UCSD-AML1 (cell line): ENCODE results near the gene HCK.

Source experiments
- DNase-seq: peaks from one replicate; lab custom pipeline; 2025; ENCODE audit not compliant: unreplicated experiment; lab: John Stamatoyannopoulos, UW

HCK gene

GRCh38 chr20:32052090-32052777, at the start of gene HCK:
Gene HCK (plus strand): TSS chr20:32052242.
- peak; percentile 81 for DNase-seq

DNA sequence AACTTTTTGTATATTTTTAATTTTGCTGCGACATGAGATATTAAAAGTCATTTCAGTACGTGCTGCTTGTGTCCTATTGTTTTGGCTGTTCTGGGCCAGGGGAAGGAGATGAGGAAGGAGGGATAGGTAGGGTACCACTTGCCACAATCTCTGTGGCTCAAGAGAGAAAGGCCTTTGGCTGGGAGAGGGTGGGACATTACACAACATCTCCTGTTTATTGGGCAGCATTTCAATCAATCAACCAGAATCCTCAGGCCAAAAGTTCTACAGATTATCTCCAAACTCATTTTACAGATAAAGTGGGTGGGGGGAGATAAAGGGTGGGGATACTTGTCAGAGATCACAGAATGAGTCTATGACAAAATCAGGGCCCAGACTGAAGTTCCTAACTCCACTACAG, 48.7 kb upstream of the HCK start:
- DNase-seq, result no peak

- no peak for DNase-seq
Measured at GRCh38 chr20:32004963-32005362, 47.1 kb upstream of the HCK start.

DNA sequence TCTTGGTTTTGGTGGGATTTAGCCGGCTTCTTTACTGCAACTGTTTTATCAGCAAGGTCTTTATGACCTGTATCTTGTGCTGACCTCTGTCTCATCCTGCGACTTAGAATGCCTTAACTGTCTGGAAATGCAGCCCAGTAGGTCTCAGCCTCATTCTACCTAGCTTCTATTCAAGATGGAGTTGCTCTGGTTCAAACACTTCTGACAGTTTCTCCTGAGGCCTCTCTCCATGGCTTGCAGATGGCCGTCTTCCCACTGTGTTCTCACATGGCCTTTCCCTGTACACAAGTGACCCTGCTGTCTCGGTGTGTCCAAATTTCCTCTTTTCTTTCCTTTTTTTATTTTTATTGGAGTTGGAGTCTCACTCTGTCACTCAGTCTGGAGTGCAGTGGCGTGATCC, 46.0 kb upstream of the HCK start:
- DNase-seq, result no peak

DNA sequence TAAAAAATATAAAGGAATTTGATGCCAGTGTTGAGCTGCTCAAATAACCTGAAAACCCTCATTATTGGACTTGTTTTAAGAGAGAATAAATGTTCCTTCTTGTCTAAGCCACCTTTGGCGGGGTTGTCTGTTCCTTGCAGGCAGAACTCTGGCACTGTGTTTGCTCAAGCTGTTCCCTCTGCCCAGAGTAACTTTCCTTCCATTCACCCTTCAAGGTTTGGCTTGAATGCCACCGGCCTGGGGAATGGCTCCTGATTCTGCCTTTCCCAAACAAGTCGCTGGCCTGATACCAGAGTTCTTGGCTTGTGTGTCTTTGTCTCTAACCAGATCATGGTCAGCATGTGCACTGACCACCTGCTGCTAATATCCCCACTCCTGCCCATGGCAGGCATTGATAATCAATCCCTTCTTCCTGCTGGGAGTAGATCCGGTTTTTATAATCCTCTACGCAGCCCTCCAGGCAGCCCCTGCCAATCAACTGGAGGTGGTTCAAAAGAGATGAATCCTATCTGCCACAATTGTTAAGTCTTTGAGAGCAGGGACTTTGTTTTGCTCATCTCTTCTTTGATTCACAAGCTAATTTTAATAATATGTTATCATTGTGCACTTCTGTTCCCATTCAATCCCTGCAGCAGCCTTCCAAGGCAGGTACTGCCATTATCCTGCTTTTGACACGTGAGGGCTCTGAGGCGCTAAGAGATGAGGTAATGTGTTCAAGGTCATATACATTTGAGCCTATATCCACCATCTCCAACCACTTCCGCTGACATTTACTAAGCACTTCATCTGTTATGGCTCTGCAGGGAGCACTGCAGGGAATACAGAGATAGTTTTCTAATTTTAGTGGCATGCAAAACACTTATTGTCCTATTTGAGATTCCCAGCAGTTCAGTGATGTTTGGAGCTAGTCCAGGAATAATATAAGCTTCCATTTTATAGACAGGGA, 44.9 kb upstream of the HCK start:
- no peak for DNase-seq

DNA sequence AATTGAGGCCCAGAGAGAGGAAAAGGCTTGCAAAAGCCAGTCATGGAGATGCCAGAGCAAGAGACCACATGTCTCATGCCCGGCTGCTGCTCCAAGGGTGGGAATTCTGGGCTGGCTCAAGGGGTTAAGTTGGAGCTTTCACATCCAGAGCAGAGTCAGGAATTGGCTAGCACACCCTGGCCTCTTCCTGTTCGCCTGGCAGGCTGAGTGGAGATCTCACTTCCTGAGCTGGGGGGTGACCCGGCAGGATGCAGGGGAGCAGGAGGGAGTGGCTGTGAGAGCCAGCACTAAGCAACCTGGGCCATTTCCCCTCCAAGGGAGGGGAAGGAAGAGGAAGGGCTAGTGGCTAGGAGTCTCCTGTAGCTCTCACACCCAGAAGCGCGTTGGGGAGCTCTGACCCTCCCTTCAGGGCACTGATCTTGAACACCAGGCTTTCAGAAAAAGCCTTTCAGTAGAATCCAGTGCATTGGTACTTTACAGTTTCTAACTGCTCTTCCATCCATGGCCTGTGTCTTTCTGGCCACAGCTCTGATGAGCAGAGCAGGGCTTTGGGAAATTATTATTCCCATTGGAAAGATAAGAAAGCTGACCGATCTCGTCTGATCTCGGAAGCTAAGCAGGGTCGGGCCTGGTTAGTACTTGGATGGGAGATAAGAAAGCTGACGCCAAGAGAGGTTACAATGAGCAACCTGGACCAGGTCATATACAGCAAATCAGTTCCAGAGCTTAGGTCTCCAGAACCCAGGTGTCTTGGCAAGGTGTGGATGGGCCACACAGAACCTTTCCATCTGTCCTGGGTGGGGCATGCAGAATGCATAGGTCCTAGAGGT, 44.0 kb upstream of the HCK start:
- DNase-seq, result peak; percentile 86

- DNase-seq, result no peak
Measured at GRCh38 chr20:32009564-32009963, 42.5 kb upstream of the HCK start.

- DNase-seq, result peak; percentile 40
Measured at GRCh38 chr20:32010101-32010500, 41.9 kb upstream of the HCK start, which contains the start of gene CCM2L. Gene CCM2L (plus strand): TSS chr20:32010438. CDS start chr20:32010455, 17 bp downstream.

- DNase-seq, result no peak
Measured at GRCh38 chr20:32010666-32011065, 41.4 kb upstream of the HCK start.

- DNase-seq, result no peak
Measured at GRCh38 chr20:32012159-32012688, 39.8 kb upstream of the HCK start.

GRCh38 chr20:32013326-32013725, 38.7 kb upstream of the HCK start:
- DNase-seq, result no peak

DNA sequence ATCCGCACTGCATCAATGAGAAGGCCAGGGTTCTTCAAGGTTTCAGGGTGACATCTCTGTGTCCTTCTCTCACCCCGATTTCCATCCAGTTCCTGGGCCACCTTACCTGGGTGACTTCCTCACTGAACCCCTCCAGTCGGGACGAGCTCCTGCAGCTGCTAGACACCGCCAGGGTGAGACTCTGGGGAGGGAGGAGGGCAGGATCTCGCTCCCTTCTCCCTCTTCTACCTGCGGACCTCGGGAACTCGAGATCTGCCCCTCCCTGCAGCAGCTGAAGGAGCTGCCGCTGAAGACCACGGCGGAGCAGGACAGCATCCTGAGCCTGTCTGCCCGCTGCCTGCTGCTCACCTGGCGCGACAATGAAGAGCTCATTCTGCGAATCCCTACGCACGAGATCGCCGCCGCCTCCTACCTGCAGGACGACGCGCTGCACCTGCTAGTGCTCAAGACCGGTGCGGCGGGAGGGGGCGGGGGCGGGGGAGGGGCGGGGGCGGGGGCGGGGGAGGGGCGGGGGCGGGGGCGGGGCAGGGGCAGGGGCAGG, 34.3 kb upstream of the HCK start:
- peak; percentile 46 for DNase-seq

DNA sequence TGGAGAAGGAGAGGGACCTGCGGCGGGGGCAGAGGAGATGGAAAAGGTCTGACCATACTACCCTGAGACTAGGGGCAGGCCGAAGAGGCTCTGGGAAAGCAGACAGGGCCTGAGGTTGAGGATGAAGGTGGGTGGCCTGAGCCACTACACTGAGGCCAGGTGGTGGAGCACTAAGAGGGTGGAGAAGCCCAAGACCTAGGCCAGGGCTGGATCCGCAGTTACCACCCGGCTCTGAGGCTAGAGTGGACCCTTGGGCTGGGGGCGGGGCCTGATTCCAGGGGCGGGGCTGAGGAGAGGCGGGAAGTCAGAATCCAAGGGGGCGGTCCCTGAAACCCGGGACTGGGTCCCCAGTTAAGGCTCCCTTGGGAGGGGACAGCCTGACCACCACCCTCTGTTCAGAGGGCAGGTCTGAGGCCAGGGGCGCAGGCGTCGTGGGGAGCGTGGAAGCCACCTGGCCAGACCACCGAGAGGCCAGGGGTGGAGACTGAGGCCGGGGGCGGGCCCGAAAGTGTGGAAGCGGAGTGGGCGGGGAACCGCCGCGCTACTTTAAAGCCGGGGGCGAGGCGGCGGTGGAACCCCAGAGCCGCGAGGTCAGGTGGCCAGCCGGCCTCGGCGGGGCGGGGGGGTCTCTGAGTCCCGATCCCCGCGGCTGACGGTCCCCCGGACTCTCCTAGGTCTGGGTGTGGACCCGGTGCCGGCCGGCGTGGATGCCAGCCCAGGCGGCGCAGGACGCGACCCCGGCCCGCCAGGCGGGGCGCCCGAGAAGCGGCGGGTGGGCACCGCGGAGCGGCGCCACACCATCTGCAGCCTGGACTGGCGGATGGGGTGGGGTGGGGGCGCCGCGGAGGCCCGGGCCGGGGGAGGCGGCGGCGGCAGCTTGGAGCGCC, 33.5 kb upstream of the HCK start:
- peak; percentile 83 for DNase-seq

GRCh38 chr20:32019156-32019510, 32.9 kb upstream of the HCK start:
- DNase-seq, result peak; percentile 43

GRCh38 chr20:32019563-32020463, 32.2 kb upstream of the HCK start:
- no peak for DNase-seq

DNA sequence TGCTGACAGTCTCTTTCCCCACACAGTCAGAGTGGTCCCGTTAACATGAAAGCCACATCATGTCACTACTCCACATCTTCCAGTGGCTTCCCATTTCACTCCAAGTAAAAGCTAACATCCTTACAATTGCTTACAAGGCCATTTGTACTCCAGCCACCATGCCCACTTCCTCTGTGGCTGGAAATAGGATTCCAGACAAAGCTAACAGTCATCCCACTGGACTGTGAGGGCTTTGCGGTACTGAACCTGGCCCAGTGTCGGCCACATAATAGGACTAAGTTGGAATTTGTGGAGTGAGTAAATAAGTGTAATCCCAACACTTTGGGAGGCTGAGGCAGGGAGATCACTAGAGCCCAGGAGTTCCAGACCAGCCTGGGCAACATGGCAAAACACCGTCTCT, 31.0 kb upstream of the HCK start:
- DNase-seq, result no peak

GRCh38 chr20:32024683-32025295, 27.3 kb upstream of the HCK start:
- no peak for DNase-seq

GRCh38 chr20:32027643-32028042, 24.4 kb upstream of the HCK start:
- no peak for DNase-seq
